Testis (tissue), 2 donors: ENCODE measurements around the gene NLRC5.

Experiments used
- CTCF ChIP-seq, 3 experiments: fragments of 450-650 bp in 2 of 3; fragments of 200-600 bp in 1 of 3; sonication (generic) in 1 of 3; IDR thresholded peaks; one replicate each; pipeline ENCODE4 v1.5.1; 2016 to 2019; ENCODE audit warnings: antibody characterized with exemption in 3 of 3, mild to moderate bottlenecking in 2 of 3, moderate library complexity in 1 of 3
- POLR2A ChIP-seq: fragments of 450-650 bp; IDR thresholded peaks from one replicate; pipeline ENCODE4 v1.6.1; 2017; ENCODE audit warnings: antibody characterized with exemption, mild to moderate bottlenecking, moderate library complexity

DNA sequence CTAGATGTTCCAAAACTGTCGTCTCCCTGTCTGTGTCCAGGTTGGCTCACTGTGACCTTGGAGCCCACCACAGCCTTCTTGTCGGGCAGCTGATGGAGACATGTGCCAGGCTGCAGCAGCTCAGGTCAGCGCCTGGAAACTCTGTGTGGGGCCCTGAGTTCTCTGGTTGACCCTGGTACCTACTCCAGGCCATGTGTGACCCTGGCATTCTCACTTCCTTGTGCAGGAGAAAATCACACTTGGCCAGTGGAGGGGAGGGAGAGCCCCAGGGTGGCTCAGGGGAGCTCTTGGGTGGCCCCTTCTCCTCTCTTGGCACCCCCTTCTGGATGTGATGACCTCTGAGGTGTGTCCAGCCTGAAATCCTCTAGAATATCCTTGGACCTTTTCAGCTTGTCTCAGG, 78.0 kb downstream of the NLRC5 start:
- TF ChIP-seq CTCF (IDR thresholded peaks at IDR 0.05) (no peak), POLR2A (no peak)
